ENCODE measurements around the gene MPPED2. TPM values are rescaled to one million over a fixed set of nuclear protein-coding genes. Genes with fewer than 3 reads are reported as not detected.

MPPED2 gene
- total and polyA plus RNA-seq, 2 of the 13 experiments (the other 11 are each of a cell fraction or from before 2014, with no cell fraction given) = not detected

DNA sequence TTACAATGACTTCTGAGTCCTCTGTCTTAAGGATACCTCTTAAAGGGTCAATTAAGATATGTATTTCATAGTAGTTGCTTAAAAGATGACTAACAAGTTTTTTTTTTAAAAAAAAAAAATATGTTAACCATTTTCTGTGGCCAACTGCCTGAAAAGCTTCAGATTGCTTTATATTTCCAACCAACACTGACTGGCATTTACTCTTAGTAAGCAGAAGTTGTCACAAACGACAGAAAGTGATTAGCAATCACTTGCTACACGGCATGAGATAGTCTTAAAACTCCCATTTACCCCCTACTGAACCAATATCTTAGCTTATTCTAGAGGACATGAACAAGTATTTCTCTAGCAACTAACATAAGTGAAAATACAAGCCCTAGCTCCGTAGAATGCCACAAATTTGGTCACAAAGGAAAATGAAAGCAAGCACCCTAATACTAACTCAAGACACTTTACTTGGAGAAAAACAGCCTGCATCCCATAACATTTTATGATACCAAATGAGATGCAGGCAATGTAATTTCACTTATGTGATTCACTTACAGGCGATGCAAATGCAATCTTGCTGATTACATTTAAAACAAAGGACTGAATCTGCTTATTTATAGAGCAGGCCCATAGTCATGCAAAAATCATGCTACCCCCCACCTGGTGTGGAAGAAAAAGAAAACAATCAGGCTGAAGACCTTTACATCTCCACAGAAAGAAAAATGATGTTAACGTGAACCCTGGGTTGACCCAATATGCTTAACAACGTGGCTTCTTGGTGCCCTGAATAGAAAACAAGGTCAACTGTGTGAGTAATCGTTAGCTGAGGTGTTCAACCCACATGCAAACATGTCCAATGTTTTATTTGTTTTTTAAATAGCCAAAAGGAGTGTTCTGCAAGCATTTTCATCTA is 25.7 kb downstream of the MPPED2 start:
- intact Hi-C loops (cut with micrococcal nuclease; ENCODE audit: unreplicated experiment) = no loop called here
- Histone ChIP-seq H3K4me3 (replicated peaks in 1 of 3; ENCODE audit: insufficient read depth in 1 of 3, low read depth in 2 of 3, low read length in 3 of 3) (no peak overlapping the region), H3K36me3 (replicated peaks in 1 of 2; ENCODE audit: control insufficient read depth in 1 of 2, insufficient read depth in 2 of 2, low read length in 2 of 2) (no peaks in the 10 kb centered on the region), H3K4me1 (ENCODE audit: insufficient read depth, low read length) (no peaks in the 10 kb centered on the region), H2AFZ (ENCODE audit: low read length) (no peak overlapping the region), H3K79me2 (ENCODE audit: insufficient read depth, low read length) (no peaks in the 10 kb centered on the region), H3K9me3 (ENCODE audit: low read length) (no peaks in the 10 kb centered on the region), H3K27ac (ENCODE audit: extremely low read length, insufficient read depth, low read length) (no peak overlapping the region), H3K27me3 (ENCODE audit: control insufficient read depth in 1 of 2, insufficient read depth in 2 of 2, low read length in 2 of 2) (no peaks in the 10 kb centered on the region), H4K20me1 (ENCODE audit: insufficient read depth, low read length) (no peaks in the 10 kb centered on the region), H3K4me2 (ENCODE audit: low read depth, low read length) (no peak overlapping the region), H3K9ac (ENCODE audit: insufficient read depth, low read depth, low read length) (no peak overlapping the region)
- no TSS peak for BruUV-seq (replicated peaks)
- no peak for FAIRE-seq
- in situ Hi-C loops (cut with HindIII; ENCODE audit: extremely low pct_ligation_motif_present, low pct_unique_long_range_greater_than_20kb) = no loop called here
- WGBS (ENCODE audit: low lambda C conversion rate) = 2% methylated on average over 7 of the region's 7 CpGs
- ChIA-PET POLR2A (no interaction called here), CTCF (ENCODE audit: low intra/inter-chr PET ratio, low total read pairs) (no interaction called here)
- DNase-seq (ENCODE audit: low spot score) = no peak
- no peak for TF ChIP-seq ZBTB37 (CRISPR knock-in tag; IDR thresholded peaks at IDR 0.05)
- no peak for TF ChIP-seq HNF4G (IDR thresholded peaks at IDR 0.05; ENCODE audit: borderline replicate concordance, low read depth, low read length)
- no peak for TF ChIP-seq HNF4G (CRISPR knock-in tag; IDR thresholded peaks at IDR 0.05; ENCODE audit: borderline replicate concordance, low read depth)
- TF ChIP-seq, protein P1, sequence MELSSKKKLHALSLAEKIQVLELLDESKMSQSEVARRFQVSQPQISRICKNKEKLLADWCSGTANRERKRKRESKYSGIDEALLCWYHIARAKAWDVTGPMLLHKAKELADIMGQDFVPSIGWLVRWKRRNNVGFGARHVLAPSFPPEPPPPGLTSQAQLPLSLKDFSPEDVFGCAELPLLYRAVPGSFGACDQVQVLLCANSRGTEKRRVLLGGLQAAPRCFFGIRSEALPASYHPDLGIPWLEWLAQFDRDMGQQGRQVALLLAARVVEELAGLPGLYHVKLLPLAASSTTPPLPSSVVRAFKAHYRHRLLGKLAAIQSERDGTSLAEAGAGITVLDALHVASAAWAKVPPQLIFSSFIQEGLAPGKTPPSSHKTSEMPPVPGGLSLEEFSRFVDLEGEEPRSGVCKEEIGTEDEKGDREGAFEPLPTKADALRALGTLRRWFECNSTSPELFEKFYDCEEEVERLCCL (CRISPR knock-in tag; IDR thresholded peaks at IDR 0.05; ENCODE audit: borderline replicate concordance) = no peak
- no peak for TF ChIP-seq HMG20B (CRISPR knock-in tag; conservative IDR thresholded peaks at IDR 0.05)
- no peak for TF ChIP-seq ZNF256 (CRISPR knock-in tag; conservative IDR thresholded peaks at IDR 0.05)
- TF ChIP-seq, protein P2, sequence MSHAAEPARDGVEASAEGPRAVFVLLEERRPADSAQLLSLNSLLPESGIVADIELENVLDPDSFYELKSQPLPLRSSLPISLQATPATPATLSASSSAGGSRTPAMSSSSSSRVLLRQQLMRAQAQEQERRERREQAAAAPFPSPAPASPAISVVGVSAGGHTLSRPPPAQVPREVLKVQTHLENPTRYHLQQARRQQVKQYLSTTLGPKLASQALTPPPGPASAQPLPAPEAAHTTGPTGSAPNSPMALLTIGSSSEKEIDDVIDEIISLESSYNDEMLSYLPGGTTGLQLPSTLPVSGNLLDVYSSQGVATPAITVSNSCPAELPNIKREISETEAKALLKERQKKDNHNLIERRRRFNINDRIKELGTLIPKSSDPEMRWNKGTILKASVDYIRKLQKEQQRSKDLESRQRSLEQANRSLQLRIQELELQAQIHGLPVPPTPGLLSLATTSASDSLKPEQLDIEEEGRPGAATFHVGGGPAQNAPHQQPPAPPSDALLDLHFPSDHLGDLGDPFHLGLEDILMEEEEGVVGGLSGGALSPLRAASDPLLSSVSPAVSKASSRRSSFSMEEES (CRISPR knock-in tag; IDR thresholded peaks at IDR 0.05) = no peak
- TF ChIP-seq TCF12 (IDR thresholded peaks at IDR 0.05) = no peak
- no peak for TF ChIP-seq TCF12 (CRISPR knock-in tag; IDR thresholded peaks at IDR 0.05)
- no peak for TF ChIP-seq MTA1 (CRISPR knock-in tag; IDR thresholded peaks at IDR 0.05; ENCODE audit: borderline replicate concordance)
- TF ChIP-seq SRF (IDR thresholded peaks at IDR 0.05; ENCODE audit: low read depth, low read length) = no peak
- no peak for TF ChIP-seq TGIF2 (CRISPR knock-in tag; IDR thresholded peaks at IDR 0.05)
- TF ChIP-seq ZNF343 (CRISPR knock-in tag; IDR thresholded peaks at IDR 0.05) = no peak
- no peak for TF ChIP-seq ZBTB4 (CRISPR knock-in tag; IDR thresholded peaks at IDR 0.05; ENCODE audit: borderline replicate concordance)
- no peak for TF ChIP-seq ELF3 (CRISPR knock-in tag; IDR thresholded peaks at IDR 0.05)
- TF ChIP-seq RNF2 (conservative IDR thresholded peaks at IDR 0.05; ENCODE audit: low read depth) = no peak
- no peak for TF ChIP-seq NFRKB (IDR thresholded peaks at IDR 0.05)
- ATAC-seq = no peak
